Karpas-422 (cell line): ENCODE measurements around the gene WSB1. TPM values are rescaled to one million over a fixed set of nuclear protein-coding genes. Genes with fewer than 3 reads are reported as not detected.

Experiments used
- DNase-seq: peaks from one replicate; pipeline ENCODE4 v3.0.0-alpha.2; 2015
- H2AFZ ChIP-seq: fragments of 200-600 bp; sonication (generic); 2 replicates; pipeline ENCODE4 v1.6.1; 2014; ENCODE audit warnings: antibody characterized with exemption, low read length, mixed read lengths
- H3K27ac ChIP-seq: fragments of 200-600 bp; sonication (generic); 2 replicates; pipeline ENCODE4 v1.5.1; 2014; ENCODE audit warnings: mild to moderate bottlenecking, low read length, moderate library complexity
- H3K27me3 ChIP-seq: fragments of 200-600 bp; sonication (generic); 2 replicates; pipeline ENCODE4 v1.6.1; 2014; ENCODE audit warnings: low read length, mixed read lengths
- H3K36me3 ChIP-seq: fragments of 200-600 bp; sonication (generic); 2 replicates; pipeline ENCODE4 v1.6.1; 2014; ENCODE audit warnings: low read length, mixed read lengths; ENCODE audit not compliant: insufficient read depth
- H3K4me1 ChIP-seq: fragments of 200-600 bp; sonication (generic); 2 replicates; pipeline ENCODE4 v1.6.1; 2014; ENCODE audit warnings: mild to moderate bottlenecking, low read length, mixed read lengths
- H3K4me2 ChIP-seq: fragments of 200-600 bp; sonication (generic); 2 replicates; pipeline ENCODE4 v1.6.1; 2014; ENCODE audit warnings: low read length, low read depth, mild to moderate bottlenecking; ENCODE audit not compliant: poor library complexity, severe bottlenecking
- H3K4me3 ChIP-seq: fragments of 200-600 bp; sonication (generic); 2 replicates; pipeline ENCODE4 v1.5.1; 2014; ENCODE audit warnings: mild to moderate bottlenecking, antibody characterized with exemption, low read length, mixed read lengths
- H3K79me2 ChIP-seq: fragments of 200-600 bp; sonication (generic); 2 replicates; pipeline ENCODE4 v1.6.1; 2014; ENCODE audit warnings: mild to moderate bottlenecking, low read length, mixed read lengths
- H3K9ac ChIP-seq: fragments of 200-600 bp; sonication (generic); 2 replicates; pipeline ENCODE4 v1.6.0; 2014; ENCODE audit warnings: low read length
- H3K9me2 ChIP-seq: fragments of 200-600 bp; sonication (generic), shearing (Covaris generic); replicated peaks from 2 replicates; pipeline ENCODE4 v1.6.0; 2014; ENCODE audit warnings: mild to moderate bottlenecking, low read length, moderate library complexity; ENCODE audit not compliant: insufficient read depth
- H3K9me3 ChIP-seq: fragments of 300-700, 200-600 bp; sonication (generic); 2 replicates; pipeline ENCODE4 v1.6.1; 2014; ENCODE audit warnings: low read length, mixed read lengths
- H4K20me1 ChIP-seq: fragments of 200-600 bp; sonication (generic); 2 replicates; pipeline ENCODE4 v1.6.1; 2014; ENCODE audit warnings: mild to moderate bottlenecking, antibody characterized with exemption, low read length, low read depth; ENCODE audit not compliant: insufficient read depth
- small RNA-seq: library from RNA; depleted of rRNA; stranded (forward); fragments of <200 nt; gene quantifications from one replicate; pipeline ENCODE3, GENCODE V24; 2014
- total RNA-seq: library from RNA; depleted of rRNA; stranded (reverse); fragments of >200 nt; shearing (Covaris generic); gene quantifications from 2 replicates; pipeline ENCODE4 v1.2.3, GENCODE V29; 2014; ENCODE audit warnings: low replicate concordance; rRNA removed

Gene WSB1
- total RNA-seq, 1 experiment from 2014 or later = 128 TPM

DNA sequence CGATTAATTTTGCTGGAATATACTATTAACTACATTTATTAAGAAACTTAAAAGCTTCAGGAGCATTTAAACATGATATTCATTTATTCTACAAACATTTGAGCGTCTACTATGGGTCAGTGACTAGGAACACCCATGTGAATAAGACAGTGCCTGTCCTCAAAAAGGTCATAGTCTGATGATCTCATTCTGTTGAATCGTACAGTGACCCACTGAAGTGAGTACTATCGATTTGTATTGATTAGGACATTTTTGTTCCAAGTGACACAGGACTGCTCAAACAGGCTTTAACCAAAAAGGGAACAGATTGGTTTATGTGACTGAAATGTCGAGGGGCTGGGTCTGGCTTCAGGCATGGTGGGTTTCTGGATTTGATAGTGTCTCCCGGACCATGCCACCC, 68.6 kb downstream of the WSB1 start:
- H3K9me2 ChIP-seq = no peaks in the 10 kb centered on the region
- H3K4me1 ChIP-seq = no peaks in the 10 kb centered on the region
- no peak overlapping the region for H3K4me3 ChIP-seq
- no peaks in the 10 kb centered on the region for H3K27me3 ChIP-seq
- no peaks in the 10 kb centered on the region for H3K79me2 ChIP-seq
- no peak overlapping the region for H3K27ac ChIP-seq
- no peak overlapping the region for H2AFZ ChIP-seq
- no peak overlapping the region for H3K9ac ChIP-seq
- H3K4me2 ChIP-seq = no peak overlapping the region
- no peaks in the 10 kb centered on the region for H4K20me1 ChIP-seq
- no peaks in the 10 kb centered on the region for H3K9me3 ChIP-seq
- DNase-seq = no peak
- H3K36me3 ChIP-seq = no peaks in the 10 kb centered on the region

DNA sequence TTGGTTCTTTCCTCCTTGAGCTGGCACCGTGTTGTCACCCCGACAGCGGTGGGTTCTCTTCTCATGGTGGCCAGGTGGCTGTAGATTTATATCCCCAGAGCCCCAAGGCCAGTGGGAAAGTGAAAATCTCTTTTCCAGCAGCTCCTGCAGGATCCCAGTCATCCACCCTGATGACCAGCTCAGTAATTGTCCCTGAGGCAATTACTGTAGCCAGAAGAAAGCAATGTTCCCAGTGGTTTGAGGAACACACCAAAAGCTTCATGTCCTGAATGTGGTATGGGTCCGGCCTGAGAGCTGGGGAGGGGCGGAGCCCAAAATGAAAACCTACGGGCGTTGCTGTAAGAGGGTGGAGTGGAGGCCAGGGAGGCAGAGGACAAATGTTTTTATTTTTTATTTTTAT, 69.0 kb downstream of the WSB1 start:
- Histone ChIP-seq H3K9me2 (no peaks in the 10 kb centered on the region), H3K4me1 (no peaks in the 10 kb centered on the region), H3K4me3 (no peak overlapping the region), H3K79me2 (no peaks in the 10 kb centered on the region), H3K9ac (no peak overlapping the region), H3K36me3 (no peaks in the 10 kb centered on the region), H3K27me3 (no peaks in the 10 kb centered on the region), H4K20me1 (no peaks in the 10 kb centered on the region), H3K4me2 (no peak overlapping the region), H3K27ac (no peak overlapping the region), H3K9me3 (no peaks in the 10 kb centered on the region), H2AFZ (no peak overlapping the region)
- DNase-seq = no peak

DNA sequence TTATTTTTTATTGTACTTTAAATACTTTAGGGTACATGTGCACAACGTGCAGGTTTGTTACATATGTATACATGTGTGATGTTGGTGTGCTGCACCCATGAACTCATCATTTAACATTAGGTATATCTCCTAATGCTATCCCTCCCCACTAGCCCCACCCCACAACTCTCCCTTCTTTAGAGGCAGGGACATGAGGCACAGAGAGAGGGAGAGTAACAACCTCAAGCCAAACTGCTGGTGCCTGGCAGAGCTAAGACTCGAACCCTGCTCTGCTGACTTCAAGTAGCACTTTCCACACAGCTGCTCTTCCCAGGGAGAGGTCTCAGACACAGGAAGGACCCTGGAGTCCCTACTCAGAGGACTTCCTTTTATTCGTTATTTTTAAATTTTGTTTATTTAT, 69.4 kb downstream of the WSB1 start:
- no peak overlapping the region for H2AFZ ChIP-seq
- H3K9me2 ChIP-seq = no peaks in the 10 kb centered on the region
- H3K9me3 ChIP-seq = no peaks in the 10 kb centered on the region
- no peaks in the 10 kb centered on the region for H4K20me1 ChIP-seq
- no peaks in the 10 kb centered on the region for H3K79me2 ChIP-seq
- H3K36me3 ChIP-seq = no peaks in the 10 kb centered on the region
- no peak overlapping the region for H3K4me3 ChIP-seq
- DNase-seq = no peak
- H3K9ac ChIP-seq = no peak overlapping the region
- H3K27me3 ChIP-seq = no peaks in the 10 kb centered on the region
- H3K27ac ChIP-seq = no peak overlapping the region
- no peaks in the 10 kb centered on the region for H3K4me1 ChIP-seq
- H3K4me2 ChIP-seq = no peak overlapping the region

Small RNA genes lying within 50 kb of the gene (small RNA-seq; reads per million reads assigned to genes)
- gene MIR4522 = not detected

Other genes with a start within 250 kb of the WSB1 start
- gene KSR1, start 162.3 kb downstream of the WSB1 start, total RNA-seq = 0.32 and 0.52 TPM in 2 replicates